GM20000 (cell line): Measurements from ENCODE around the gene FRMD4B.

Experiments used
- DNase-seq: peaks from one replicate; pipeline ENCODE4 v3.0.0; 2012; ENCODE audit warnings: low spot score
- CTCF ChIP-seq: IDR thresholded peaks from 2 replicates; pipeline ENCODE4 v1.5.1; 2012; ENCODE audit warnings: mild to moderate bottlenecking, control low read depth; ENCODE audit errors: extremely low read depth, missing control alignments

FRMD4B gene

GRCh38 chr3:69203631-69204314 lies 182.1 kb downstream of the FRMD4B start:
- TF ChIP-seq CTCF: no peak
- DNase-seq: no peak

GRCh38 chr3:69201658-69202057 lies 184.2 kb downstream of the FRMD4B start:
- no peak for DNase-seq
- no peak for TF ChIP-seq CTCF

GRCh38 chr3:69200384-69201068 lies 185.4 kb downstream of the FRMD4B start:
- DNase-seq: no peak
- no peak for TF ChIP-seq CTCF

GRCh38 chr3:69199942-69200341 lies 185.9 kb downstream of the FRMD4B start:
- no peak for TF ChIP-seq CTCF
- no peak for DNase-seq

GRCh38 chr3:69197922-69198530 lies 187.9 kb downstream of the FRMD4B start:
- TF ChIP-seq CTCF: no peak
- DNase-seq: no peak

- no peak for TF ChIP-seq CTCF
These were observed 188.4 kb downstream of the FRMD4B start for GRCh38 chr3:69197455-69197854.

GRCh38 chr3:69196876-69197275 lies 189.0 kb downstream of the FRMD4B start:
- no peak for DNase-seq

More at GRCh38 chr3:69197455-69197854, 188.4 kb downstream of the FRMD4B start:
- DNase-seq: no peak

More at GRCh38 chr3:69196876-69197275, 189.0 kb downstream of the FRMD4B start:
- TF ChIP-seq CTCF: no peak
